ENCODE results near the gene SLC9A5.

GRCh38 chr16:67304020-67304419 lies 55.2 kb downstream of the SLC9A5 start:
- TF ChIP-seq FOXM1 (IDR thresholded peaks at IDR 0.05; ENCODE audit: borderline replicate concordance): no peak
- TF ChIP-seq TARDBP (IDR thresholded peaks at IDR 0.05): no peak
- no peak for TF ChIP-seq FOXA1 (IDR thresholded peaks at IDR 0.05)
- TF ChIP-seq ARNT (IDR thresholded peaks at IDR 0.05): no peak
- TF ChIP-seq BHLHE40 (IDR thresholded peaks at IDR 0.05; ENCODE audit: borderline replicate concordance): no peak
- TF ChIP-seq SUZ12 (IDR thresholded peaks at IDR 0.05): no peak
- no peak for TF ChIP-seq PKNOX1 (IDR thresholded peaks at IDR 0.05)
- no peak for TF ChIP-seq SP1 (IDR thresholded peaks at IDR 0.05)
- no peak for TF ChIP-seq FOXK2 (IDR thresholded peaks at IDR 0.05)
- TF ChIP-seq ELF4 (IDR thresholded peaks at IDR 0.05): no peak
- TF ChIP-seq HDGF (IDR thresholded peaks at IDR 0.05; ENCODE audit: borderline replicate concordance): no peak
- TF ChIP-seq NFRKB (IDR thresholded peaks at IDR 0.05): no peak
- TF ChIP-seq ZNF384 (IDR thresholded peaks at IDR 0.05): no peak

Measured in HEK293T (cell line).